HG02798 (cell line): ENCODE measurements around the gene ELMO1.

Experiments
- ATAC-seq: cut with Tn5 transposase; IDR thresholded peaks from one replicate; pipeline ENCODE4 v1.9.1; 2021; ENCODE audit warnings: mild to moderate bottlenecking; ENCODE audit not compliant: unreplicated experiment, poor library complexity

ELMO1 gene

DNA sequence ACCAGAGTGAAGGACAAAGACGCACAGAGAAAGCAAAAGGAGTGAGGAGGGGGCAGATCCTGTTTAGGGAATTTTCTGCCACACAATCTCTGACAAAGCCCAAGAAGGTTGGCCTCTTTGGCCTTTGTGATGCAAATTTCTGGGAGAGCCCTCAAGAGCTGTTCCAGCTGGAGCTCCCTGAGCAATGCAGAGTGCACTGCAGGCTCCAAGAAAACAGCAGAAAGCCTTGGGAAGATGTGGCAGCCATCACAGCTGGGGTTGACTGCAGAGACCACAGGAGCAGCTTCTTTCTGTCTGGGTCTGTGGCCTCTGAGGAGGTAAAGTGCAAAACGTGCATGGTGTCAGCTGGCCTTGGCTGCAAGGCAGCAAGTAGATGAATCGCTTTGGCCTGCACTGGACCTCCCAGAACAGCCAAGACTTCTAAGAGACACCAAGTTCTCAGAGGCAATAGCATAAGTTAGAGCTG lies 200.2 kb downstream of the ELMO1 start:
- ATAC-seq: no peak

DNA sequence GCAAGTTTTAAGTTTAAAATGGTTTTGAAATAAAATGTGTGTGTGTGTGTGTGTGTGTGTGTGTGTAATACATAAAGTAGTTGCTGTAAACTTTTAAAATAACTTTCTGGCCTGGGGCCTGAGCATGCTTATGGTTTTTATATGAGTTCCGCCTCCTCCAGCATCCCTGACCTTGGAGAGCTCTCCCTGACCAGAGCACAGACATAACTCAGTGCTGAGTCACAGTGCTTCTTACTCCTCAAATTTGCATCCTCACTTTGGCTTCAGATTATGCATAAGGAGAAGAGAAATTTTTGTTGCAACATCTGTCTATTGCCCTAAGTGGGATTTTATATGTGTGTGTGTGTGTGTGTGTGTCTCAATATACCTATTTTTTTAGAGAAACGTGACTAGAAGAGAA lies 200.8 kb downstream of the ELMO1 start:
- ATAC-seq: no peak

DNA sequence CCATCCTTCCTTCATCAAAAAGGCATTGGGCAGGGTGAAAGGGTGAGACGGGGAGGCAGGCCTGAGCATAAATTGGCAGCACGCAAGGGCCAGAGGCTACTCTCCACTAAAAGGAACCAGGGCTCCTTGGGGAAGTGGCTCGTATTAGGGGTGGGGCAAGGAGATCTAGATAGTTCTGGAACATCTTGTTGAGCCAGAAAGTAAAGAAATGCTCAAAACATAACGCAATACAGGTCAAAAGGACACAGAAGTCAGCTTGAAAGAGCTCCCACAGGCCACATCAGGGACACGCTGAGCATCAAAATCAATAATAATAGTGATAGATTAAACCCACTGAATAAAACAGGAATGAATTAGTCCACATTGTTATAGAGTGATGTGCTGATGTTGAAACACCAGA lies 203.1 kb downstream of the ELMO1 start:
- ATAC-seq: no peak

DNA sequence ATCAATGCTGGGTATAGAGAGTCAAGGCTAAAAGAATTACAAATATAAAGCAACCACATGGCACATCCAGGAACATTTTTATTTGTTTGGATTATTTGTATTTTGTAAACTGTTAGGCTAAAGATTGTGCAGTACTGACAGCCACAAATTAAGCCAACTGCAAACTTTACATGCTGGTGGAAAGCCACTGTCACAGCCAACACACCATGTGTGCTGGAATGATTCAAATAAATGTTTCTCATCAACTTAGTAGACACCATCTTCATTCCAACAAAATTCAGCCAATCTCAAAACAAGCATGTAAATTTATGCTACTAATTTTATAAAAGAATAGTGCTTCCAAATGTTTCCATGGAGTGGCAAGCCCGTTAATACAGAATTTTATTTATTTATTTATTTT lies 211.8 kb downstream of the ELMO1 start:
- no peak for ATAC-seq

DNA sequence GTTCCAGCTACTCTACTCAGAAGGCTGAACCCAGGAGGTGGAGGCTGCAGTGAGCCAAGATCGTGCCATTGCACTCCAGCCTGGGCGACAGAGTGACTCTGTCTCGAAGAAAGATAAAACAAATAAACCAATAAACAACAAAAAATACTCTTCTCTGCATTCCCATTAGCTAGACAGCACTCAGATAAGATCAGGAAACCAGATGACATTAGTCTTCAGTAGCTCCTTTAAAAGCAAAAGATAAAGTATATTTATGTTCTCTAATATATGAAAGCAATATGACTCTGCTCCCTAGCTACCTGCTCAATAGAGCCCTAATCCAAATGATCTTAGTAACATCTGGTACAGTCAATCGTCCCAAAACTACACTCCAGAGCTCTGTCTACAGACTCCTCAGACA lies 212.9 kb downstream of the ELMO1 start:
- no peak for ATAC-seq

DNA sequence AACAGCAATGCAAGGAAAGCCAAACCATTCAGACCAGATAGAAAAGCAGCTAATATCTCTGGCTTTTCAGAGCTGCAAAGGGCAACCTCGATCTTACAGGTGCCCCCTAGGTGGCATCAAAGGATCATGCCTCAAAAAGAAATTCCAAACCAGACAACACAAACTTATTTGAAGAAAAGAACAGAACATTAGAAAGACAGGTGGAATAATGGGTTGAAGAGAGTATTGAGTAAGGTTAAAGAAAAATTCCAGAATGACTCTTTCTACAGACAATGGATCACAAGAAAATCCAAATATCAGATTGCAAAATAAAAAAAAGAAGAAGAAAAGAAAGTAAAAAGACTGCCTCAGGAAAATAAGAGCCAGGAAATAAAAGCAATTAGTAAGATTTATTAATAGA lies 213.7 kb downstream of the ELMO1 start:
- ATAC-seq: no peak

DNA sequence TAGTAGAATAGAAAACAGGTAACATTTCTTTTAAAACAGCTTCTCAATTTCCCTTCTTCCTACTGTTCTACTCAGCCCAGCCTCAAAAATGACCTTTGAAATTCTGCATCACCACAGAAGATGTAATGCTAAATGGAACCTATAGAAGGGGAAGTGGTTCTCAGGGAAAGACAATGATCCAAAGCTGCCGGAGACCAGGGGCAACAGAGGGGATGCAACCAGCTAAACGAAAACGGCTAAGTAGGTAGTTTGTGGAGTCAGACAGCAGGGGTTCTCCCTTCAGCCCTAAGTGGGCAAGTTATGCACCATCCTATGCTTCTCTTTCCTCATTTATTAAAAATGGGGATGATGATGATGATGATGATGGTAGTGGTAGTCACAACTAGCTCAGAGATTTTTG lies 214.3 kb downstream of the ELMO1 start:
- no peak for ATAC-seq

DNA sequence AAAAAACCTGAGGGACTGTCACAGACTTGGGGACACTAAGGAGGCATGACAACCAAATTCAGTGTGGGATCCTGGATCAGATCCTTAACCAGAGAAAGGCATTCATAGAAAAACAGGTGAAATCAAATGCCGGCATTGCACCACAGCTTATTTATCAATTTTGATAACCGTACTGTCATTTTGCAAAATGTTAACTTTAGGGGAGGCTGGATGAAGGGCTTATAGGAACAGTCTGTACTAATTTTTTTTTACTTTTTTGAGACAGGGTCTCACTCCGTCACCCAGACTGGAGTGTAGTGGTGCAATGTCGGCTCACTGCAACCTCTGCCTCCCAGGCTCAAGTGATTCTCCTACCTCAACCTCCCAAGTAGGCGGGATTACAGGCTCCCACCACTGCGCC lies 217.1 kb downstream of the ELMO1 start:
- ATAC-seq: no peak

DNA sequence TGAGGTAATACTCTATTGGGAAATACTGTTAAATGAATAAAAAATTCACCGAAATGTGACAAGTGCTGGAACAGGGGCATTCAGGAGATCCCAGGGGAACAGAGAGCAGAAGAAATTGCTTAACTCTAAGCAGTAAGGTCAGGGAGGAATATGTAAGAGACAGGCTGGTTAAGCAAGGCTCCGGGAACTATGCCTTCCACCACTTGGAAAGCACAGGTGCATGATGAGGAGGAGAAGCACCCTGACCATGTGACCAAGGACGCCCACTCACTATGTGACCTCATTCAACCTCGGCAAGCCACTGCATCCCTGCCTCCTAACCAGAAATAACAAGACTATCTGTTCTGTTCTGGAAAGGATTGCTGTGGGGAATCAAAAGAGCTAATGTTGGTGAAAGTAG lies 218.4 kb downstream of the ELMO1 start:
- ATAC-seq: no peak

DNA sequence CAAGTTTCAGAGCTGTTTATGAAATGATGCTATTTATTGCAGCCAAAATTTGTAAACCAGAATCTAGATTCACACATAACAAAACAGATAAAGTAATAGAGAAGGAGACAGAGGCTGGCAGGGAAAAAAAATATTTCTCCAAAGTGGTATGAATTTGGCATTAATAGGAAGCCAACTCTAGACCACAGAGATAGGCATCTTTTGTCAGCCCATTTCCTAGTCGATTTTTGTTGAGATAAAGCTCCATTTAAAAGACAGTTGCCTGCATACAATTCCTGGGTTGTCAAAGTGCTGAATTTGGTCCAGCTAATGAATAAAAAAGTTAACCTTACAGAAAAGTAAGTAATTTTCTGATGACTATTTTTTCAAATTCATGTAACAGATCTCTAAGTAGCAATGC lies 219.3 kb downstream of the ELMO1 start:
- no peak for ATAC-seq

DNA sequence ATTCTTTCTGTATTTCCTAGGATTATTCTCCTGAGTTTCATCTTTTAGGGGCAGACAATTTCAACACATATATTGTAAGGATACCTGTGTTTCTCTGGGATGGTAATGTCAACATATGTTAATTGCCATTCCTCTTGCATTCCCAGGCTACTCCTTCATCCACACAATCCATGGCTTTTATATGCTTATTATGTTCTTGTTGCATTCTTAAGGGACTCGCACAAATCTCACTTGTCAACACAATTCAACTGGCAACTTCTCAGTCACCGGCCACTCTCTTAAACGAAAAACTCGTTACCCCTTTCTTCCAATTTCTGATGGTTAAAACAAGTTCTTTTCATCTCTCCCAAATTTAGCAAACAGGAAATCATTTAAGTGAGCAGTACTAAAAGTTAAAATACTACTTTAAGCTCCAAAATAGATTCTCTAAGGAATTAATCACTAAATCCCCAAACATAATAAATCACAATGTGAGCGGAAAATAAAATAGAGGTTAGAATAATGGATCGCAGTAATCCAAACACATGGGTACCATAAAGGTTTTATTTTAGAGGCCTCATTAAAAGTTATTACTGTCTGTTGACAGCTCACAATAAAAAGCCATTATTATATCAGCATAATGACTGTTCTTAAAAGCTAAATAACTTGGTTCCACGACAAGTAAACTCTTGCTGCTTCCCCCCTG lies 223.2 kb downstream of the ELMO1 start:
- ATAC-seq: no peak

DNA sequence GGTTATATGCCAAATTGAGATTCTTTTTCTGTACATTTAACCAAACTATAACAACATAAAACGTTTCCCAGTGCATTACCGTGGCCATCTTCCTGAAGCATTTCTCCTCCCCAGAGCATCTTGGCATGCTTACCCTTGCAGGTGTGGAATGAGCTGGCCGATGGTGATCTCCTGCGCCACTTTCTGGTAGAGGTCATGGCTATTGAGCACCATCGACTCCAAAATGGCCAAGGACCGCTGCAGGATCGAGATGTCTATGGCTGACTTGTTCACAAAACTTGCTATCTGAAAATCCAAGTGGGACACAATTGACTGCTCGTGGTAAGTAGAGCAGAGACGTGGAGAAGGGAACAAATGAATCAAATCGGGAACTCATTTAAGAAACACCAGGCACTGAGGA lies 223.9 kb downstream of the ELMO1 start:
- ATAC-seq: no peak

DNA sequence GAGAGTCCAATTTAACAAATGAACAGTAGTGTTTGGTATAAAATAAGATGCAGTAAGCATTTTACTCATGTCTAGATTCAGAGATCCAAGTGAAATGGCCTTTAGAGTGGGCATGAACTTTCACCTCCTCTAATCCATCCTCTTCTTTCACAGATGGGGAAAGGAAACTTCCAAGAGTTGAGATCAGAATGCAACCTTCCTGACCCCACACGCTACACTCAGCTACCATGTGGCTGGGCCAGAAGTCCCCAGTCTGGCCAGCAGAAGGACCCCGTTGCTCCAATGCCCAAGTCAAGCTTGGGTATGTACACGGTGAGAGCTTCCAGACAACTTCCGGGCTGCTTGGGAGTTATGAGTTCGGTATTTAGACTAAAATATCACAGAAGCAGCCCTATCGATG lies 228.0 kb downstream of the ELMO1 start:
- ATAC-seq: no peak

DNA sequence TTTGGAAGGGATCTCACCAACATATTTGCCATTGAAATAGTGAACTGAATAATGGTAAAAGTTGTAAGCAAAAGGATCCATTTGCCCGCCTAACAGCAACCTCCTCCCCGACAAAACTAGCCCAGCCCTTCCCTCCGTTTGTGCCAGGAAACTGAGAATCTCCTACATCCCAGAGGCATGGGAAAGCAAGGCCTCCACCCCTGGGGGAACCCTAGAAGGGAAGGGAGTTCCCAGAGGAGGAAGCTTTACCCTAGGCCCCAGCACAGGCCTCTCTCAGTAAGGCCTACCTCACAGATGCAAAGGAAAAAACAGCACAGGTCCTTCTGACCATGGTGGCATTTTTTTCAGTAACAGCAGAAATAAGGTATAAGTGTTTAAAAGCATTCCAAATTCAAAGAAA lies 229.7 kb downstream of the ELMO1 start:
- no peak for ATAC-seq

DNA sequence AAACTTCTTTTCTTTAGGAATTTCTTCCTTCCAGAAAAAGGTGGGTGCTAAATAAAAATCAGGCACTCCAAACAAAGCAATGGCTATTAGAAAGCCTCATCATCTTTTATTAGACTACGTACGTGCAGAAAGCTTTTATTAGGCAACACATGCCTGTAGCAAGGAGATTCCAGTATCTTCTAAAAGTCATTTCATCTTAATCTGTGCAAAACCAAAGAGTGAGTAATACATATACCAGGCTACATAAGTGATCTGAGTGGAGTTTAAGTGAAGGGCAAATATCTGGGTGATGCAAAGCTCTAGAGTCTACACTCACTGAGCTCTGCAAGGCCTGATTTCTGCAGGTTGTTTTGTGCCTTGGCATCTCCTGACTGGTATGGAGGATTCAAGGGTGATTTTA lies 231.7 kb downstream of the ELMO1 start:
- no peak for ATAC-seq

DNA sequence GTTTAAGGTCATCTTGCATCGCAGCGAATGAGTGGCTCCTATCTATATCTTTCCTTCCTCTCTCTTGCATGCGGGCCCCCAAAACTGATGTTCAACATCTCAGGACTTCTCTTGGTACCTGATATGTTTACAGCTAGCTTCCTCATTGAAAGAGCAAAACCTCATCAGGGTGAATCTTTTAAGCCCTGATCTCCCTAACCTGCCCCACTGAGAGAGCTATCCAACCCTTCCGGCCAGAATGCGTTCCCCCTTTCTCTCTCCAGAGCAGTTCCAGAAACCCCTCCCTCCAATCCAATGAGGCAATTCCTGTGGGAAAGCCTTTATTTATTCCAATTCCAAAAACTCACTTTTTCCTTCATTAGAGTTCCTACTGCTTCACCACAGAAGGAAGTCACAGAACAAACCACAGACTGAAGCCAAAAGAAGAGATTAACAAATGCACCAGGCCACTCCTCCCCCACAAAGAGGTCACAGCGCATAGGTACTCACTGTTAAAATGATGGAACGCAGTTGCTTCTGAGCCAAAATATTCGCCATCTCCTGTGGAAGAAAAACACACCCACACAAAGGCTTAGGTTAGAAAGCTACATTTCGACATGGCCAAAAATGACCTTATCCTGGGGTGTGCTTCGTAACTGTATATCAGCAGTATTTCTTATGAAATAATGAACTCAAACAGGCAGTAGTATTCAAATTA lies 232.4 kb downstream of the ELMO1 start:
- no peak for ATAC-seq

DNA sequence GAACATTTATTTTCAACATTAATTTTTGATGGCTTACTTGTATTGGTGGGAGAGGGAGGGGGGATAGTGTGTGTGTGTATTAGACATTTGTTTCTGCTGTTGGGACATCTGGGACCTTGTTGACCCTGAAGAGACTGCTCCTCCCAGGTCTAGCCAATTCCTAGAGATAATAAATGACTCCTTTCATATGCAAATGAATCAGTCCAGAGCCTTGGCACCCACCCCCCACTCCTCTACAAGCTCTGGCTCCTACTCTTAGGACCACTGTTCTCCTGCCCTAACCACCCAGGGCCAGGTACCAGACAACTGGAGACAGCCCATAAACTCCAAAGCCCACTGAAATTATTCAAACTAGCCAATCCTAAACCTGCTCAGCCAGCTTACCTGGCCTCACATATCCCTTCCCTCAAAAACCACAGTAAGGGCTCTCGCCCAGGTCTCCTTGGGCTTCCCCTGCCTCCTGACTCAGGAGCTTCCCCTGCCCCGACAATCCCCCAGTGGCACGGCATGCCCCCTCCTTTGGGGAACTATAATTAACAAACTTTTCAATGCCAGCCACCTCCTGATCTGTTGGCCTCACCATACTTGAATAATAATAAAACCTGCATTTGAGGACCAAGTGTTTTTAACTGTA lies 233.3 kb downstream of the ELMO1 start:
- no peak for ATAC-seq

DNA sequence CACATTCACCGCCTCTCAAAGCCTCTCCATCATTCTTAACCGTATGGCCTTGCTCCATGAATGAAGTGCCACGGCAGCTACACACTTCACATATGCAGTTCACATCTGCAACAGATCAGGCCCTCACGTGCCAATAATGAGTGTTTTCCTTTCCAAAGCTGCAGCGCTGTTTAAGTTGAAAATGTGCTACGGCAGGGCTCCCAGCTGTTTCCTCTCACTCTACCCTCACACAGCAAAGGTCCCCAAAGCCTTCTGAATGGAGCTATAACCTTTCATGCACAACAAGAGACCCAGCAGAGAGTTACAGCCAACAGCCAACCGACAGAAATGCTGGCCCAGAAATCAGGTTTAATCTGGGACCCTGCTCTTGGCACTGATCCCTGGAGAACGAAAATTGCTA lies 236.1 kb downstream of the ELMO1 start:
- no peak for ATAC-seq

DNA sequence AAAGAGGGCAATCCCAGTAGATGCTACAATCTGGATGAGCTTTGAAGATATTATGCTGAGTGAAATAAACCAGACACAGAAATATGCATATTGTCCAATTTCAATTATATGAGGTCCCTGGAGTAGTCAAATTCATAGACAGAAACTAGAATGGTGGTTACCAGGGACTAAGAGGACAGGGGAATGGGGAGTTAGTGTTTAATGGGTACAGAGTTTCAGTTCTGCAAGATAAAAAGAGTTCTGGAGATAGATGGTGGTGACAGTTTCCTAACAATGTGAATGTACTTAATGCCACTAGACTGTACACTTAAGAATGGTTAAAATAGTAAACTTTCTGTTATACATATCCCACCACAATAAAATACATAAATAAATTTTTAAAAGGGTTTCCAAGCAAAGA lies 236.6 kb downstream of the ELMO1 start:
- peak; percentile 47 for ATAC-seq

DNA sequence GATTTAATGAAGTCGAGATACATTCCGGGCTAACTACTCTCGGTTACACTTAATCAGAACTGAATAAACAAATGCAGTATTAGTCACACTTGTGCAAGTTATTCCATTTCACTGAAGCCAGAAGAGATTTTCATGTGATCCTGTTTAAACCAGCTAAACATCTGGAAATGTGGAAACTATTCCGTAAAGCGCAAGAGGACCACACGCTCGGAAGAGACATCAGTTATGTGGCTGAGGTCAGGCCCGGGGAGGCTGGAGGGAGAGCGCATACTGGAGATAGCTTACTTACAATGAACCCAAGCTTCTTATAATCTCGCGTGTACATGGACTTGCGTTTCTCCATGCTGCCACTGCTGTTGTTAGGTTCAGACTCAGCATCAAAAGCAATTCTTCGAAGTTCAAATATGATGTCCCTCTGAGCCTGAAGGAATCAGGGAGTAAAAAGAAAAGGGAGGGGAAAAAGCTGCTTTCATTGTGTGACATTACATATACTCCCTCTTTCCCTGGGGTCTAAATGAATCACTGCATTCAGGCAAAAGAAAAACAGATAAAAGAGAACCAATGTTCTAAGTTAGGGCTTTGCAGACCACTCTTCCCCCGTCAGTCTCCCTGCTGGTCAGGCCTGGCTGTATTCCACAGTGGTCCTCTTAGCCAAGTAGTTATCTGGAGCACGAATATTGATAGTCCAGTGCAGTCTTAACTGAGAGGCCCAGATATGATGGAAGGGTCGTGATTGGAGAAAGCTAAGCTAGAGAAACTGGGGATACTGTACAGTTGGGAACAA lies 237.4 kb downstream of the ELMO1 start:
- no peak for ATAC-seq

DNA sequence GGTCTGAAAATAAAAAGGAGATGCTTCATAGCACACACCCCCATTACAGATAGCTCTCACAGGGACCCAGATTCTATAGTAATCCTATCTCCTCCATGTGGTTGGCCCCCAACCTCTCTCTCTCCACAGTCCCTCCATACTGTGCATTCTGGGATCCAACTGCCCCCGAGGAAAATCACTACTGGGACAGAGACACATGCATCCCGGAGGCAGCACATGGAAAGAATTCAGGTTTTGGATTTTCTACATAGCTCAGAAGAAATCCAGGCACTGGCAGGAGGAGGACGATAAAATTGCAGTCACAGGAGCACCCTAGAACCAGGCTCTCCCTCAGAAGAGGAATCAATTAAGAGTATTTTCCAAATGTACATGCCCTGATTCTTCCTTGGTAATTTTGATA lies 239.5 kb downstream of the ELMO1 start:
- no peak for ATAC-seq
